GM23338 (cell line): ENCODE measurements around the gene PATE4.

ENCODE experiments used
- CREB1 ChIP-seq: fragments of 250-450 bp; sonication (Bioruptor Pico); IDR thresholded peaks from 2 replicates; pipeline ENCODE4 v1.5.0; 2020; ENCODE audit warnings: low read depth, mild to moderate bottlenecking, moderate library complexity
- EZH2 ChIP-seq: fragments of 200-600 bp; sonication (generic); IDR thresholded peaks from one replicate; pipeline ENCODE4 v1.8.0; 2017; ENCODE audit warnings: antibody characterized with exemption, mild to moderate bottlenecking, low read depth; ENCODE audit not compliant: unreplicated experiment
- EZH2phosphoT487 ChIP-seq: fragments of 200-600 bp; sonication (generic); IDR thresholded peaks from one replicate; pipeline ENCODE4 v1.8.1; 2018; ENCODE audit warnings: antibody characterized with exemption; ENCODE audit not compliant: unreplicated experiment
- POLR2AphosphoS5 ChIP-seq: IDR thresholded peaks from 2 replicates; pipeline ENCODE4 v1.6.1; 2016; ENCODE audit warnings: antibody characterized with exemption, low read depth
- TF ChIP-seq, protein P1 (sequence below), 2 experiments: fragments of 200-600 bp in 1 of 2; sonication (generic) in 1 of 2; conservative IDR thresholded peaks; 2 replicates each; pipeline versions ENCODE4 v1.5.1 to v1.6.1; 2016 to 2017; ENCODE audit warnings: antibody characterized with exemption in 2 of 2, low read depth in 2 of 2, mild to moderate bottlenecking in 2 of 2, moderate library complexity in 1 of 2
- TF ChIP-seq, protein P2 (sequence below): IDR thresholded peaks from one replicate; pipeline ENCODE4 v1.6.1; 2018; ENCODE audit warnings: antibody characterized with exemption; ENCODE audit not compliant: unreplicated experiment

GRCh38 chr11:125802387-125802786, 30.7 kb upstream of the PATE4 start:
- no peak for TF ChIP-seq EZH2
- TF ChIP-seq, protein P1, sequence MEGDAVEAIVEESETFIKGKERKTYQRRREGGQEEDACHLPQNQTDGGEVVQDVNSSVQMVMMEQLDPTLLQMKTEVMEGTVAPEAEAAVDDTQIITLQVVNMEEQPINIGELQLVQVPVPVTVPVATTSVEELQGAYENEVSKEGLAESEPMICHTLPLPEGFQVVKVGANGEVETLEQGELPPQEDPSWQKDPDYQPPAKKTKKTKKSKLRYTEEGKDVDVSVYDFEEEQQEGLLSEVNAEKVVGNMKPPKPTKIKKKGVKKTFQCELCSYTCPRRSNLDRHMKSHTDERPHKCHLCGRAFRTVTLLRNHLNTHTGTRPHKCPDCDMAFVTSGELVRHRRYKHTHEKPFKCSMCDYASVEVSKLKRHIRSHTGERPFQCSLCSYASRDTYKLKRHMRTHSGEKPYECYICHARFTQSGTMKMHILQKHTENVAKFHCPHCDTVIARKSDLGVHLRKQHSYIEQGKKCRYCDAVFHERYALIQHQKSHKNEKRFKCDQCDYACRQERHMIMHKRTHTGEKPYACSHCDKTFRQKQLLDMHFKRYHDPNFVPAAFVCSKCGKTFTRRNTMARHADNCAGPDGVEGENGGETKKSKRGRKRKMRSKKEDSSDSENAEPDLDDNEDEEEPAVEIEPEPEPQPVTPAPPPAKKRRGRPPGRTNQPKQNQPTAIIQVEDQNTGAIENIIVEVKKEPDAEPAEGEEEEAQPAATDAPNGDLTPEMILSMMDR (conservative IDR thresholded peaks at IDR 0.05; ENCODE audit: low read depth in 2 of 2), result no peak
- no peak for TF ChIP-seq EZH2phosphoT487
- no peak for TF ChIP-seq POLR2AphosphoS5
- no peak for TF ChIP-seq CREB1 (CRISPR knock-in tag)
- TF ChIP-seq, protein P2, sequence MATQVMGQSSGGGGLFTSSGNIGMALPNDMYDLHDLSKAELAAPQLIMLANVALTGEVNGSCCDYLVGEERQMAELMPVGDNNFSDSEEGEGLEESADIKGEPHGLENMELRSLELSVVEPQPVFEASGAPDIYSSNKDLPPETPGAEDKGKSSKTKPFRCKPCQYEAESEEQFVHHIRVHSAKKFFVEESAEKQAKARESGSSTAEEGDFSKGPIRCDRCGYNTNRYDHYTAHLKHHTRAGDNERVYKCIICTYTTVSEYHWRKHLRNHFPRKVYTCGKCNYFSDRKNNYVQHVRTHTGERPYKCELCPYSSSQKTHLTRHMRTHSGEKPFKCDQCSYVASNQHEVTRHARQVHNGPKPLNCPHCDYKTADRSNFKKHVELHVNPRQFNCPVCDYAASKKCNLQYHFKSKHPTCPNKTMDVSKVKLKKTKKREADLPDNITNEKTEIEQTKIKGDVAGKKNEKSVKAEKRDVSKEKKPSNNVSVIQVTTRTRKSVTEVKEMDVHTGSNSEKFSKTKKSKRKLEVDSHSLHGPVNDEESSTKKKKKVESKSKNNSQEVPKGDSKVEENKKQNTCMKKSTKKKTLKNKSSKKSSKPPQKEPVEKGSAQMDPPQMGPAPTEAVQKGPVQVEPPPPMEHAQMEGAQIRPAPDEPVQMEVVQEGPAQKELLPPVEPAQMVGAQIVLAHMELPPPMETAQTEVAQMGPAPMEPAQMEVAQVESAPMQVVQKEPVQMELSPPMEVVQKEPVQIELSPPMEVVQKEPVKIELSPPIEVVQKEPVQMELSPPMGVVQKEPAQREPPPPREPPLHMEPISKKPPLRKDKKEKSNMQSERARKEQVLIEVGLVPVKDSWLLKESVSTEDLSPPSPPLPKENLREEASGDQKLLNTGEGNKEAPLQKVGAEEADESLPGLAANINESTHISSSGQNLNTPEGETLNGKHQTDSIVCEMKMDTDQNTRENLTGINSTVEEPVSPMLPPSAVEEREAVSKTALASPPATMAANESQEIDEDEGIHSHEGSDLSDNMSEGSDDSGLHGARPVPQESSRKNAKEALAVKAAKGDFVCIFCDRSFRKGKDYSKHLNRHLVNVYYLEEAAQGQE, result no peak
